ENCODE data around the gene CLASP1.
"Not testable (repeated sequence)": the region's sequence is repeated elsewhere in the genome, so short reads cannot be mapped to it uniquely, and the experiment has no call there.

Gene CLASP1

GRCh38 chr2:121648206-121649148 lies 785 bp downstream of the CLASP1 start:
- peak overlapping the region; percentile 85 to 100 (median 99) for H3K27ac Mint-ChIP-seq
- peak overlapping the region; percentile 93 to 99 (median 96) for H3K4me3 Mint-ChIP-seq
- peaks cover 3% of the 10 kb centered on the region for H3K36me3 Mint-ChIP-seq (ENCODE audit: low read depth)
- H3K9me3 Mint-ChIP-seq: no peaks in the 10 kb centered on the region
- TF ChIP-seq, protein P1, sequence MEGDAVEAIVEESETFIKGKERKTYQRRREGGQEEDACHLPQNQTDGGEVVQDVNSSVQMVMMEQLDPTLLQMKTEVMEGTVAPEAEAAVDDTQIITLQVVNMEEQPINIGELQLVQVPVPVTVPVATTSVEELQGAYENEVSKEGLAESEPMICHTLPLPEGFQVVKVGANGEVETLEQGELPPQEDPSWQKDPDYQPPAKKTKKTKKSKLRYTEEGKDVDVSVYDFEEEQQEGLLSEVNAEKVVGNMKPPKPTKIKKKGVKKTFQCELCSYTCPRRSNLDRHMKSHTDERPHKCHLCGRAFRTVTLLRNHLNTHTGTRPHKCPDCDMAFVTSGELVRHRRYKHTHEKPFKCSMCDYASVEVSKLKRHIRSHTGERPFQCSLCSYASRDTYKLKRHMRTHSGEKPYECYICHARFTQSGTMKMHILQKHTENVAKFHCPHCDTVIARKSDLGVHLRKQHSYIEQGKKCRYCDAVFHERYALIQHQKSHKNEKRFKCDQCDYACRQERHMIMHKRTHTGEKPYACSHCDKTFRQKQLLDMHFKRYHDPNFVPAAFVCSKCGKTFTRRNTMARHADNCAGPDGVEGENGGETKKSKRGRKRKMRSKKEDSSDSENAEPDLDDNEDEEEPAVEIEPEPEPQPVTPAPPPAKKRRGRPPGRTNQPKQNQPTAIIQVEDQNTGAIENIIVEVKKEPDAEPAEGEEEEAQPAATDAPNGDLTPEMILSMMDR (IDR thresholded peaks at IDR 0.05; ENCODE audit: unreplicated experiment in 3 of 3): no peak
- no peaks in the 10 kb centered on the region for H3K27me3 Mint-ChIP-seq (ENCODE audit: low read depth)
- peaks cover 37% of the 10 kb centered on the region for H3K4me1 Mint-ChIP-seq

DNA sequence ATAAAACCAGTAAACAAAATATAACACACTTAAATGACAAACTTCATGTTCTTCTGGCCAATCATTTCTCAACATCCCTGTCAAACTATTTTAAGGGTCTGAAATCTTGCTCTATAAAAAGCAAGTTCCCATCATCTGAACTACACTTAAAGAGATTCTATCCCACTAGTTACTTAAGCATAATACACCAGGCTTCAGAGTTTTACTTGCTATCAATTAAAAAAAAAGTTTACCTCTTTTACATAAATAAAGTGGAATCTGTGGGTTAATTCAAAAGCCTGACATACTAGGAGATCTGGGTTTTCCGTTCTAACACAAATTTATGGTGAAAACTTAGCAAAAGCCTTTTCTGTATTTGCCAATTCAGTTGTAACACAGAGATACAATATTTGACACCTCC lies 1.9 kb downstream of the CLASP1 start:
- TF ChIP-seq, protein P1 (IDR thresholded peaks at IDR 0.05; ENCODE audit: unreplicated experiment in 3 of 3): no peak
- no peaks in the 10 kb centered on the region for H3K9me3 Mint-ChIP-seq
- H3K27me3 Mint-ChIP-seq (ENCODE audit: low read depth): no peaks in the 10 kb centered on the region
- H3K4me1 Mint-ChIP-seq: peaks cover 37% of the 10 kb centered on the region
- H3K4me3 Mint-ChIP-seq: peak overlapping the region; percentile 93 to 99 (median 96)
- peaks cover 3% of the 10 kb centered on the region for H3K36me3 Mint-ChIP-seq (ENCODE audit: low read depth)
- peak overlapping the region; percentile 85 to 100 (median 99) for H3K27ac Mint-ChIP-seq

DNA sequence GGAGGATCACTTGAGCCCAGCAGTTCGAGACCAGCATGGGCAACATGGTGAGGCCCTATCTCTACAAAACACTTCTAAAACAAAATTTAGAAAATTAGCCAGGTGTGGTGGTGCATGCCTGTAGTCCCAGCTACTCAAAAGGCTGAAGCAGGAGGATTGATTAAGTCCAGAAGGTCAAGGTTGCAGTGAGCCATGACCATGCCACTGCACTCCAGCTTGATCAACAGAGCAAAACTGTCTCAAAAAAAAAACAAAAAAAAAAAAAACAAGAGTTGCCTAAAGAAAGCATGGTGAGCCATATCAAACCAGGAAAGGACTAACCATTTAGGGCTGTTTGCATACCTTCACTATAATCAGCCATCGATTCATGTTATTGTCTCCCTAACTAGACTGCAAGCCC lies 4.5 kb downstream of the CLASP1 start:
- Mint-ChIP-seq H3K27me3 (ENCODE audit: low read depth) (no peaks in the 10 kb centered on the region), H3K4me1 (peaks cover 24% of the 10 kb centered on the region), H3K27ac (no peak overlapping the region), H3K36me3 (ENCODE audit: low read depth) (peaks cover 20% of the 10 kb centered on the region), H3K9me3 (no peaks in the 10 kb centered on the region), H3K4me3 (no peak overlapping the region)
- TF ChIP-seq, protein P1 (IDR thresholded peaks at IDR 0.05; ENCODE audit: unreplicated experiment in 3 of 3): no peak

GRCh38 chr2:121643877-121644276 lies 5.4 kb downstream of the CLASP1 start:
- Mint-ChIP-seq H3K4me3 (no peak overlapping the region), H3K36me3 (ENCODE audit: low read depth) (peaks cover 27% of the 10 kb centered on the region), H3K9me3 (peaks cover 3% of the 10 kb centered on the region), H3K4me1 (peaks cover 24% of the 10 kb centered on the region), H3K27me3 (ENCODE audit: low read depth) (no peaks in the 10 kb centered on the region), H3K27ac (no peak overlapping the region)
- TF ChIP-seq, protein P1 (IDR thresholded peaks at IDR 0.05; ENCODE audit: unreplicated experiment in 3 of 3): no peak

GRCh38 chr2:121640380-121641316 lies 8.6 kb downstream of the CLASP1 start:
- Mint-ChIP-seq H3K27me3 (ENCODE audit: low read depth) (no peaks in the 10 kb centered on the region), H3K4me3 (no peak overlapping the region), H3K36me3 (ENCODE audit: low read depth) (peaks cover 45% of the 10 kb centered on the region), H3K27ac (peak overlapping the region in 2 of 3 experiments; percentile 56 to 58), H3K4me1 (peaks cover 8% of the 10 kb centered on the region), H3K9me3 (peaks cover 17% of the 10 kb centered on the region)
- TF ChIP-seq, protein P1 (IDR thresholded peaks at IDR 0.05; ENCODE audit: unreplicated experiment in 3 of 3): no peak

GRCh38 chr2:121639846-121640245 lies 9.4 kb downstream of the CLASP1 start:
- peaks cover 45% of the 10 kb centered on the region for H3K36me3 Mint-ChIP-seq (ENCODE audit: low read depth)
- H3K4me1 Mint-ChIP-seq; H3K4me3 Mint-ChIP-seq; H3K27ac Mint-ChIP-seq; H3K27me3 Mint-ChIP-seq (ENCODE audit: low read depth): not testable (repeated sequence)
- H3K9me3 Mint-ChIP-seq: peaks cover 17% of the 10 kb centered on the region
